RKO (cell line): ENCODE results near the gene ZMYM5.
"Not testable (repeated sequence)": the region's sequence is repeated elsewhere in the genome, so short reads cannot be mapped to it uniquely, and the experiment has no call there.

Experiments
- DNase-seq: peaks from one replicate; pipeline ENCODE4 v3.0.0-alpha.2; 2016; ENCODE audit warnings: low spot score

The ZMYM5 gene

DNA sequence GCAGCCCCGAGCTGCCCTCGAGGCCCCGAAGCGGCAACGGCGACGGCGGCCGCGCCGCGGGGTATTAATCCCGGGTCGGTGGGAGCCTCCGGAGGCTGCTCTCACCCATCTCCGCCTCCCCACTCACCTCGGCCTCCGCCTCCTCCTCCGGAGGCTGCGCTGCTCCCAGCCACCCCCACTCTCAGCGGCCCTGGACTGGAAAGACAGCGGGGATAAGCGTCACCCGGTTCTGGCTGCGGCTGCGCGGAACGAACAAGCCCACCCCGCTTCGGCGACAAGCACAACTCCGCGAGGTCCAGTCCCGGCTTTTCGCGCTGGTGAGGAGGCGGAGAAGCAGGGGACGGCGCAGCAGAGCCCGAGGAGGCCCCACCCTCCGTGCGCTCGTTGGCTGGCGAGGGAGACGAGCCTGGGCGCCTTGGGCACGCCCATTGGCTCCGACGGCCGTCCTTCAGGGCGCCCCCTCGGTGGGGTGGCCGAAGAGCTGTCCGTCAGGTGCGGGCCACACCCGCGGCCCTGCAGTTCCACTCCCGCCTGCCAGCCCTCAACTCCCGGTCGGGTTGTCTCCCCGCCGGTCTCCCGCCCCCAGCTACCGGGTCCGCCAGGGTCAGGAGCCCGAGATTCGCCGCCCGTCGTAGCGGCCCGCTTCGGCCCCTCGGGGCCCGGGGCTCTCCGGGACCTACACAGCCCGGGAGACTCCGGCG, at the start of gene ZMYM5:
TSS of gene ZMYM5 (minus strand) at position 327 of the 701 bp plus-strand sequence. CDS start 11,469 bp downstream, outside the sequence.
- peak; percentile 98 for DNase-seq

DNA sequence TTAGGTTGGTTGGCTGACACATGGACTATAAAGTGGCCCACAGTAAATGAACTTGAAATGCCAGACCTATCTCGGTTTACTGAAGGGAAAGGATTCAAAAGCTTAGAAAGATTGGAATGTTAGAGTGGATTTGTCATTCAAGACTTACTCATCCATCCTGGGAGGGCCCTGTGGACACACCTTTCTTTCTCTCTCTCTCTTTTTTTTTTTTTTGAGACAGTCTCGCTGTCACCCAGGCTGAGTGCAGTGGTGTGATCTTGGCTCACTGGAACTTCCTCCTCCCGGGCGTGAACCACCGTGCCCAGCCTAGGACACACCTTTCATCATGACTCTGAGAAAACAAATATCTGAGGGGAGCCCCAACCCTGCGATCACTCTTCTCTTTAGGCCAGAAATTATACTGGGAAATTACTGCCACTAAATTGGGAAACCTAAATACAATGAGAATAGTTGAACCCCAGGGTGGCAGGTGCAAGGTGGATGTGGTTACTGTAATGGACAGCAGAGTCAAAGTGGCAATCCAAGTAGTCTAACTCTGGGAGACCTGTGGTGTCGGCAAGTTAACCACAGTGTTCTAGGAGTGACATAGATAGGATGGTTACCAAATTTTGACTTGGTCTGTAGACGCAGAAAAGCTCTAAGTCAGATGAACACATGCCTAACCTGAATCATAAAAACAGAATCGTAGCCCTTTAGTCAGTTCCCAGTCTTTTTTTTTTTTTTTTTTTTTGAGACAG, 47.1 kb upstream of the ZMYM5 start:
- DNase-seq, result peak; percentile 60

- DNase-seq, result no peak
Observed at GRCh38 chr13:19908350-19908986, 45.0 kb upstream of the ZMYM5 start.

DNA sequence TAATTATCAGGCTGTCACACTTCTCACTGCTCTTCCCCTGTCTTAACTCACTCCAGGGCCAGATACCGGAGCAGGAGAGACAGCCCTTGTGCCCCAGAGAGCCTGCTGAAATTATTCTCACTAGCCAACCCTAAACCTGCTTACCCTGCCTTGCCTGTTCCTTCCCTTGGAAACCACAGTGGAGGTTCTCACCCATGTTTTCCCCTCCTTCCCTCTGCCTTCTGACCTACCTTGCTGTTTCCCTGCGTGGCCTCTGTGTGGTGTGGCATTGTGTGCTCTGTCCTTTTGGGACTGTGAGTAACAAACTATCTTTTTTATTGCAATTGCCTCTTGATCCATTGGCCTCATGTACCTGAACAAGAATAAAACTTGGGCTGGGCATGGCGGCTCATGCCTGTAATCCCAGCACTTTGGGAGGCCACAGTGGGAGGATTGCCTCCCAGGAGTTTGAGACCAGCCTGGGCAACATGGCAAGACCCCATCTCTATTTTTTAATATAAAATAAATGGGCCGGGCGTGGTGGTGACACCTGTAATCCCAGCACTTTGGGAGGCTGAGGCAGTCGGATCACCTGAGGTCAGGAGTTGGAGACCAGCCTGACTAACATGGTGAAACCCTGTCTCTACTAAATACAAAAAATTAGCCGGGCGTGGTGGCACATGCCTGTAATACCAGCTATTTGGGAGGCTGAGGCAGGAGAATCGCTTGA, 42.2 kb upstream of the ZMYM5 start:
- DNase-seq, result not testable (repeated sequence)

GRCh38 chr13:19890030-19890429, 26.6 kb upstream of the ZMYM5 start:
- DNase-seq, result no peak

DNA sequence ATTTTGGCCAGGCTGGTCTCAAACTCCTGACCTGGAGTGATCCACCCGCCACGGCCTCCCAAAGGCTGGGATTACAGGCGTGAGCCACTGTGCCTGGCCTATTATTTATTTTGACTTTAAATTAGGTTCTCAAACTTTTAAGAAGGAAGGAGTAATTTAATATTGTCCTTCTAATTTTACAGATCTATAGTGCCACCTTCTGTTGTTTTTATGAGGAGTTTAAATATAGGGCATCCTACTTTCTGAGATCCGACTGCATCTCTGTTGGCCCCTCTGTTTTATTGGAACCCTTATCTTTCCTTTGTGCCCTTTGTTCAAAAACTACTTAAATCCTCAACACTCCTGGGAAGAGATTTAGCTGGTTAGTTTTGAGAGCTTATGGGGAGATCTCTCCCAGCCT, 25.4 kb upstream of the ZMYM5 start:
- DNase-seq, result peak; percentile 45

DNA sequence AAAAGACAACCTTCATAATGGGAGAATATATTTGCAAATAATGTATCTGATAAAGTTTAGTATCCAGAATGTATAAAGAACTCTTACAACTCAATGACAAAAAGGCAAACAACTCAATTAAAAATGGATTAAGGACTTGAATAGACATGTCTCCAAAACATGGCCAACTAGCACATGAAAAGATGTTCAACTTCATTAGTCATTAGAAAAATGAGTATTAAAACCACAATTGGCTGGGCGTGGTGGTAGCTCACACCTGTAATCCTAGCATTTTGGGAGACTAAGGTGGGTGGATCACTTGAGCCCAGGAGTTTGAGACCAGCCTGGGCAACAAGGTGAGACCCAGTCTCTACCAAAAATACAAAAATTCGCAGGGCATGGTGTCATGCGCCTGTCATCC, 18.8 kb upstream of the ZMYM5 start:
- DNase-seq, result no peak

GRCh38 chr13:19881641-19882040, 18.2 kb upstream of the ZMYM5 start:
- DNase-seq, result no peak

DNA sequence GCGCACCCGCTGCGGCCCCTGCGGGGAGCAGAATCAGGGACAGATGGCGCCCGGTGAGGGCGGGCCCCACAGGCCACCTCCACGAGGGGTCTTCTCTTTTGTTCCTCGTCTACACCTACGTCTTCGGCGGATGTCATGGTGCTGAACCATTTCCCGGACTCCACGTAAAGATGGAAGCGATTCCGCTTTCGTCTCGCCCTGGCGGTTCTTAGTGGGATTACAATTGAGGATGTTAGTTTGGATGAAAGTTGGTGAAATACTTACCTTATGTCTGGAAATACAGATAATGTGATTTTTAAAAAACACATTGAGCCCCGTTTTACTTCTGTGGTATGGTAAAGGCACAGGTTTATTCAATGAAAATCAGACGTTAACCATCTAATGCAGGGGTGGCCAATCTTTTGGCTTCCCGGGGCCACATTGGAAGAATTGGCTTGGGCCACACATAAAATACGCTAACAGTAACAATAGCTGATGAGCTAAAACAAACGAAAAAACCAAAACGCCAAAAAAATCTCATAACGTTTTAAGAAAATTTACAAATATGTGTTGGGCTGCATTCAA, 1.4 kb upstream of the ZMYM5 start:
- DNase-seq, result peak; percentile 81

DNA sequence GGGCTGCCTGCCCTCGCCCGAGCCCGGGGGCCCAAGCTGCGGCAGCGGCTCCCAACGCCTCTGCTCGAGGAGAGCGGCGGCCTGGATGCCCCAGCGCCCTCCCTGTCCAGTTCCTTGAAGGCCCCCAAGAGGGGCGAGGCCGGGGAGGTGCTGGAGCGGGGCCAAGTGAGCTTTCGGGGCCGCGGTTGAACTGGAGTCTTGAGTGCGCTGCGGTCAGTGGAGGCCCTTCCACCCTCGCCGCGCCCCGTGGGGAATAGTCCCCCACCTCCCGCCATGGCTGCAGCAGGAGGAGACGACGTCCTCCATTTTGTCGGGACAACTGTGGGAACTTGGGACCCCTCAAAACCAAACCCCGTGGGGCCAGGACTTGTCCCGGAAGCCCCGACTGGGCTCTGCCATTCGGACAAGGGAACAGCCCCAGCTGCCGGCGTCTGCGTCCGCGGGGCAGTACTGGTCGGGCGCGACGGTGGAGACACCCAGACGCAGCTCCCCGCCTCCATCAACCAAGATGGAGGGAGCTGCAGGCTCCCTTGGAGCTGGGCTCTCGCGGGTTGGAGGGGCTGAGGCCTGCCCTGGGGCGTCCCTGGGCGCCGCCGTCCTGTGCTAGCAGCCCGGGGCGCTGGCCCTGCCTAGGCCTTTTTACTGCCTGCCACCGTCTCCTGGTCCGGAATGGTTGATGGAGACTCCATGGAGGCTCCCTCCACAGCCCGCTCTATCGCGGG, 736 bp upstream of the ZMYM5 start:
- peak; percentile 80 for DNase-seq

- peak; percentile 63 for DNase-seq
Observed at GRCh38 chr13:19862481-19863313, 752 bp downstream of the ZMYM5 start.

DNA sequence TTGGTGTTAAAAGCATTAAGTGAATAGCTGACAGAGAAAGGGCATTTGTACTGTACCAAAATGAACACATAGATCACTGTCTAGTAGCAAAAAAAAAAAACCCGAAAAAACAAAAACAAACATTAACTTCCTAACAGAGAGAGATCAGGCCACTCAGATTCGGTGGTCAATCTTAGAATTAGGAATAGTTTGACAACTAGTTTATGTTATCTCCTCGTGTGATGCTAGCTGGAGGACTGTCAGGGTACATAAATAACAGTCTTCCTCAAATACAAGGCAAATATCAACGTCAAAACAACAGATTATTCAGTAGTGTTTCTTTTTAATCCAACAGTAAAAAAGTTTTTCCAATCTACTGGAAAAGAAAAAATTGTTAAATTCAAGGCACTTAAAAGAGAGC, 1.7 kb downstream of the ZMYM5 start:
- no peak for DNase-seq

DNA sequence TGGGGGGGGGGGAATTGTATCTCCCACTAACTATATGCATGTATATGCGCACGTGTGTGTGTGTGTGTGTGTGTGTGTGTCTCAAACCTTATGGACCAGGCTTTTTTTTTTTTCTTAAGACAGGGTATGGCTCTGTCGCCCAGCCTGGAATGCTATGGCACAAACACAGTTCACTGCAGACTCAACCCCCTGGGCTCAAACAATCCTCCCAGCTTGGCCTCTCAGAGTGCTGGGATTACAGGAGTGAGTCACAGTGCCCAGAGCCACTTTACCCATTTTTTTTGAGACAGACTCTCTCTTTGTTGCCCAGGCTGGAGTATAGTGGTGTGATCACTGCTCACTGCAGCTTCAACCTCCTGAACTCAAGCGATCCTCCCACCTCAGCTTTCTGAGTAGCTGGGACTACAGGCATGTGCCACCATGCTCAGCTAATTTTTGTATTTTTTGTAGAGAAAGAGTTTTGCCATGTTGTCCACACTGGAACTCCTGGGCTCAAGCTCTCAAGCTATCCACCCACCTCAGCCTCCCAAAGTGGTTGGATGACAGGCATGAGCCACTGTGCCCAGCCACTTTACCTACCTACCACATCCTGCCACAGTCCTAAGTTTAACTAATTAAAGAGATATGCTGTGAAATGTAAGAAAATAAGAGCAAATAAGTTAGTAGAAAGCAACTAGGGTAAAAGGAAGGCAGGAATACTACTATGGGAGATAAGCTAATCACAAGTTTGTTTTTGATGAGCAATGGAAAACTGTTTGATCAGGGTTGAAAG, 2.4 kb downstream of the ZMYM5 start:
- peak; percentile 68 for DNase-seq

GRCh38 chr13:19857637-19858036, 5.8 kb downstream of the ZMYM5 start:
- DNase-seq, result not testable (repeated sequence)

- DNase-seq, result no peak
Observed at GRCh38 chr13:19852766-19853165, 10.7 kb downstream of the ZMYM5 start.

GRCh38 chr13:19845758-19846157, 17.7 kb downstream of the ZMYM5 start:
- DNase-seq, result peak; percentile 91

DNA sequence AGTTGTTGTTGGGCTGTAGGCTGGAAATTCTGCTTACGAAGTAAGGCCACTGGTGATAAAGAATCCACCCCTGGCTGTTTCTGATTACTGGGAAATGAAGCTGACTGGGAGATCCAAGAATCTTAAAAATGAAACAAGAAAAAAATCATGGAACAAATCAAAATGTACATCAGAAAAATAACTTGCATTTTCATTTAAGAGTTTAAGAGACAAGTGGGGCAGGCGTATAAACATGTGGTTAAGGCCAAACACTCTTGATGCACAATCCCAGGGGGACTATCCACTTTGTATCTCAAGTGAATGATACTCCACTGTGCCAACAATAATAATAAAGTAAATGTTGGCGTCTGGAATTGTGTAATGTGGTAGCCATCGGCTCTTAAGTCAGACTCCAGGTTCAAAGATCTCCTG, 24.6 kb downstream of the ZMYM5 start:
- DNase-seq, result no peak

DNA sequence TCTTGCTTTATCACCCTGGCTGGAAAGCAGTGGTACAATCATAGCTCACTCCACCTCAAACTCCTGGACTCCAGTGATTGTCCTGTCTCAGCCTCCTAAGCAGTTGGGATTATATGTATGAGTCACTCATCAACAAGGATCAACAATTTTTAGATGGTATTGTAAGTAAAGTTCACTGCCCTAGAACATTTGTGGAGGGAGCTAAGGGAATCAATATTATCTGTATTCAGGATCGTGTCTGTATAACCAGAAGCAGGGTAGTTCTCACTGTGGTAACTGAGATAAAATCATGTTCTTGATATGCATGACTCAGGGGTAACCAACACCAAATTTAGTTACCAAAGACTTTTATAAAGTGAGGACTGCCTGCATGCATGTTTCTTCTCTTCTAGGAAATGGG, 27.0 kb downstream of the ZMYM5 start:
- DNase-seq, result no peak

DNA sequence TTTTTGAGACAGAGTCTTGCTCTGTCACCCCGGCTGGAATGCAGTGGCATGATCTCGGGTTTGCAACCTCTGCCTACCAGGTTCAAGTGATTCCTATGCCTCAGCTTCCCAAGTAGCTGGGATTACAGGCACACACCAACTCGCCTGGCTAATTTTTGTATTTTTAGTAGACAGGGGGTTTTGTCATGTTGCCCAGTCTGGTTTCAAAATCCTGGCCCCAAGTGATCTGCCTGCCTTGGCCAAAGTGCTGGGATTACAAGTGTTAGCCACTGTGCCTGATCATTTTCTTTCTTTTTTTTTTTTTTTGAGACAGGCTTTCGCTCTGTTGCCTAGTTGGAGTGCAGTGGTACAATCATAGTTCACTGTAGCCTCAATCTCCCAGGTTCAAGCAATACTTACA, 28.7 kb downstream of the ZMYM5 start:
- DNase-seq, result no peak

DNA sequence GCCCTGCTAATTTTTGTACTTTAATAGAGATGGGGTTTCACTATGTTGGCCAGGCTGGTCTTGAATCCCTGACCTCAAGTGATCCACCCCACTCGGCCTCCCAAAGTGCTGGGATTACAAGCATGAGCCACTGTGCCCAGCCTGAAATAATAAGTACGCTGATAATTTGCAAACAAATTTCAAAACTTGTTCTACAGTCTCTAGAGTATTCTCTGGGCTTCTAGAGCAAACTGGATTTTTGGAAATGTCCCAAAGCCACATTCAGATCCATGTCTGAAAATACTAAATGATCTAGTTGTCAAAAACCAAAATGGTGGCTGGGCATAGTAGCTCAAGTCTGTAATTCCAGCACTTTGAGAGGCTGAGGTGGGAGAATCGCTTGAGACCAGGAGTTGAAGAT, 40.8 kb downstream of the ZMYM5 start:
- DNase-seq, result no peak
